COLO668 (cell line): ENCODE data around the gene ADAMTS2.

Experiments
- DNase-seq: peaks from one replicate; lab custom pipeline; 2025; ENCODE audit not compliant: unreplicated experiment; lab: John Stamatoyannopoulos, UW

Gene ADAMTS2

DNA sequence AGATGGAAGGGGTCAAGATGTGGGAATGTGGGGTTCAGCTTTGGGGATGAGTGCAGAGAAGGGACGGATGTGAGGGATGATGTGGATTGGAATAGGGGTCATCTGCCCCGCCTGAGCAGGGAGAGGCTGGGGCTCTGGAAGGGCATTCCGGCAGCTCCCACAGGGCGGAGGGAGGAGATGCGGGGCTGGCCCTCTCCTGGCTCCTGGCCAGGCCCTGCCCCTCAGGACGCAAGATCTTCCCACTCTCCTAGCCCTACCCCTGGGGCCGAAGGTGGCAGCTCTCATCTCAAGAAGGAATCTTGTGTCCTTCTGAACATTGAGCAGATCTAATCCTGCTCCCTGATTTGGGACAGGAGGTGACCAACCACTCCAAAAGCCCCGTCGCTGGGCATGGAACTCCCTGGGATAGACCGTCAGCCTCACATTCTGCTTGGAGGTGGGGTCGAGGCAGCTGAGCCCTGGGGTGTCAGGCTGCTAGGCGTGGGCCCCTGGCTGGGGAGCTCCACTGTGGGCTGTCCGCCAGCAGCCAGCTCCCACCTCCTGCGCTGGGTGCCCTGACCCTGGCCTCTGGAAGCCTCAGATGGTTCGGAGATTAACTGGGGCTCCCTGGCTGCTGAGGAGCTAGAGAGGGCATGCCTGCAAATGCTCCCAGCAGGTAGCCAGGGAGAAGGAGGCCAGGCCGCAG is 159.9 kb downstream of the ADAMTS2 start:
- no peak for DNase-seq

DNA sequence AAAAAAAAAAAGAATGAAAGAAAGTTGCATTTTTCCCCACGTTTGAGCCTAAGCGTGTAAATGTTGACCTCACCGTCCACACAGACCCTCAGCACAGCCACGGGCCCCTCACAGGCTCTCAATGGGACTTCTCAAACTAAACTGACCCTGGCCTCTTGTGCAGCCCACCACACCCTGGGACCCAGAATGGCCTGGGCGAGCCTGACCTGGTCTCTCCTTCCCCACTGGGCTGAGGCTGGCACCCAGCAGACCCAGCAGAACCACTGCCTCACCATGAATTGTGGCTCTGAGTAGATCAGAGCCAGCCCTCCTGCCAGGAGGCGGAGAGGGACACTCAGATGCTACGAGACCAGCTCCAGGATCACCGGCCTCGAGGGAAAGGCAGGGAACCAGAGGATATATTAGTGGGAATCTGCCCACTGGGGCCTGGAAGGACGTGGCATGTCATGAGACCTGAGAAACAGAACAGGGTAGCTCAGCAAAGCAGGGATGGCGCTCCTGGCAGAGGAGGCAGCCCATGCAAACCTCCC is 160.7 kb downstream of the ADAMTS2 start:
- no peak for DNase-seq

DNA sequence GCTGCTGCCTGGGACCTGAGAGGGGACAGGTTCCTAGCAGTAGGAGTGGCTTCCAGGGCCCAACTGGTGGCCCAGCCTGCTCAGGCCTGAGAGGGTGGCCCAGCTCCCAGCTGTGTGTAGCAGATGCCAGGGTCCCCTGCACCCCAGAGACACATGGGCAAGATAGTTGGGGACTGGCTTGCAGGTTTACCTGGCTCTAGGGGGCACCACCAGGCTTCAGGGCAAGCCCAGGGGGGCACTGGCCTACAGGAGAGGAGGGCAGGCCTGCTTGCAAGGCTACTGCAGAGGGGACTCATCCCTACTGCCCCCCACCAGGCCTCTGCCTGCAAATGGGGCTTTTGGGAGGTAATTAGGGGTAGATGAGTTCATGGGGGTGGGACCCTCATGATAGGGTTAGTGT is 161.8 kb downstream of the ADAMTS2 start:
- no peak for DNase-seq

DNA sequence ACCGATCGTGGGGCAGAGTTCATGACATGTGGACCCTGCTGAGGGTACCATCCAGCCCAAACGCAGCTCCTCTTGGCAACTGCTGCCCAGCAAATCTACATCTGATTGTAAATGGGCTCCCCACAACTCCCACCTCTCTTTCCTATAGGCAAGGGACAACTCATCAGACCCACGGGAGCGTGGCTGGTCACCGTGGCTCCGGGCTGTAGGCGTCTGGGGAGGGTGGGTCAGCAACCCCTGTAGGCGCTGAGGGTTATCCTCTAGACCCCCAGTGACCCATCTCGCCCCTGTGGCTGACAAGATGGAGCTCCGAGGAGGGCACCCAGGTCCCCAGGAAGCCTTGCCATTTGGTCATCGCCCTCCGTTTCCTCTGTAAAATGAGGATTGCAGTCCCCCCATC is 162.7 kb downstream of the ADAMTS2 start:
- DNase-seq, result no peak

DNA sequence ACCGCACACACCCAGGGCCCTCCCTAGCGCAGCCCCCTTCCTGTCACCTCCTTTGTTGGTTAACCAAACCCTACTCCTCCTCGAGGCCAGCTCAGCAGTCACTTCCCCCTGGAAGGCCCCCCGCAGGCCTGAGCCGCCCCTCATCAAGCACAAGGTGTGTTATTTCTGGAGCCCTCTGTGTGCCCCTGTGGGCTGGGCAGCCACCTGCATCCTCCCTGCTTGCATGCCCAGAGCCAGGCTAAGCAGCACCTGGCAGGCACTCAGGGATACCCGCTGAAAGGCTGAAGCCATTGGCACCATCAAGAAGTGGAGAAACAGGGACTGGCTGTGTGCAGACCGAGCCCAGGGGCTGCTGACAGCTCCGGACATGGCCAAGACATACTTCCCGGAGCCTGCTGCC is 163.3 kb downstream of the ADAMTS2 start:
- DNase-seq, result no peak

DNA sequence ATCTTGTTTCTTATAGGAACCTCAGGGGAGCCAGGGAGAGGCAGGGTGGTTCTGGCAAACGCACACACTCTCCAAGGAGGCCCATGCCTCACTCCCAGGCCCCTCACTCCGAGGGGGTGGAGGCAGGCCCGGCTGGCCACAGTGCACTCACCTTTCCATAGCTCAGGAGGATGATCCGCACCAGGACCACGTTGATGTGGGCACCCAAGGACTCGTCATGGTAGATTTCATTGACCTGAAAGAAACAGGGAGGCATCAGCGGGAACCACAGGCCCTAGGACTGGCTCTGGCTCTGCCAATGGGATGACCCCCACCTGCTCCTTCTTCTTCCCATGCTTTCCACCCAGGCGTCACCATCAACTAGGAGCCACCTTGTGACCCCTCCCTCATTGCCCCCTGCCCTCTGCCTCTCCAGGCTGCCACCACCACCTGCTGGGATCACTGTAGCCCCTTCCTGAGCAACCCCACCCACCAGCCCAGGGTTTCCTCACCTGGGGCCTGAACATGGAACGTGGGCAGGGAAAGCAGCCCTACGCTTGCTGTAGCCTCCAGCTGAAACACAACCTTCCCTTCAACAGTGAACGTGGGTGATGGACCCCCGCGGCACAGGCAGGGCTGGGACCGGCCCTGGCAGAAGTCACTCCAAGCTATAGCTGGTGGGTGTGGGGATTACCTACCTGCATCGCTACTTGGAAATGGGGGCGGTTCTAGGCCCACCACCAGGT is 164.2 kb downstream of the ADAMTS2 start:
- DNase-seq, result no peak

DNA sequence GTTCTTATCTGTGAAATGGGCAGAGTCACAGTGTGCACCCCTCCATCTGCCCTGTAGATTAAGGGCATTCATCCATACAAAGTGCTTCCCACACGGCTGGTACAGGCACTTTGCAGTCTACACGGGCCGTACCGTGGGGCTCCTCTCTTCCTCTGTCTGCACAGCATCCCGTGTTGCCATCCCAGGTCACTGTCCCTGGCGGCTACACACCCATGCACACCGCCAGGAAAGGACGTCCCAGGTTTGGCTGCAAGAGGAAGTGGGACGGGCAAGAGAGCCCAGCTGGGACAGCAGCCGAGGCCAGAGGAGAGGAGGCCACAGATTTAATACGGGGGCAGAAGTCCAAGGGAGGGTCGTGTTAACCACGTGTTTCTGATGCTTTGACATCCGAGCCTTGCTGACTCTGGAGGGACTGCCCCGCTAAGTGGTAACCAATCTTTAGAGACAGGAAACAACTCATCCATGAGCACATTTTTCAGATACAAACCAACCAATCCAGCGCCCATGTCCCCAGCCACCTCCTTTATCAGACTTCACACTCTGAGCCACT is 165.1 kb downstream of the ADAMTS2 start:
- no peak for DNase-seq

DNA sequence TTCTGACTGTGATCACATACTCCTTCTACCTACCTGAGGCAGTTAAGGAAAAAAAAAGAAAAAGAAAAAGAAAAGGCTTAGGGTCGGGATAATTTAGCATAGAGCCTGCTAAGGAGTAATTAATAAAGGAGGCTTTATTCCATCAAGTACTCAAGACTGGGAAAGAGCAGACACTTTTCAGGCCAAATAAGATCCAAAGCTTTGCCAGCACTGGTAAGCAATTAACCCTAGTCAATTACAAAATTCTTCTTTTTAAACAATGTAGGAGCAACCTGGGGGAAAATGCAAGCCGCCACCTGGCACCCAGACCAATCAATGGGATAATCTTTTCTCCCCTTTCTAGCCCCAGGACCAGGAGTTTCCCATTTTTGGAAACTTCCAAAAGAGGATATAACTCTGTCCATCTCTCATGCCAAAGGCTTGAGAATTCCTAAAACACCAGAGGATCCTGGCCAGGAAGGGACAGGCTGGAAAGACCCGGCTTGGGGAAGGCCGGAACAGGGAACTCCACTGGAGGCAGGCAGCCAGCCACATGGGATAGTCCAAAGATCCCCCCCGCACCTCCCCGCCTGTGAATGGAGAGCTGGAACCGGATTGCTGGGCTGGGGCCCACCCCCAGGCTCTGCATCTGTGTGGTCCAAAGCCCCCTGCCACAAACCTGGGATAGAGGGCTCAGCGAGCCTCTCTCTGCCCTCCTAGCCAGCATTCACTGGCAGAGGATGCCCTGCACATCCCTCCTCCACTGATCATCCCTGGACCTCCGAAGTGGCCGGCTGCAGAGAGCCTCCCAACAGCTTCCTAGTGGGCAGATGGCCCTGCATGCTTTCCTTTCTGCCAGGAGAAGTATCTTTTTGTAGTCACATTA is 167.3 kb downstream of the ADAMTS2 start:
- DNase-seq, result no peak

DNA sequence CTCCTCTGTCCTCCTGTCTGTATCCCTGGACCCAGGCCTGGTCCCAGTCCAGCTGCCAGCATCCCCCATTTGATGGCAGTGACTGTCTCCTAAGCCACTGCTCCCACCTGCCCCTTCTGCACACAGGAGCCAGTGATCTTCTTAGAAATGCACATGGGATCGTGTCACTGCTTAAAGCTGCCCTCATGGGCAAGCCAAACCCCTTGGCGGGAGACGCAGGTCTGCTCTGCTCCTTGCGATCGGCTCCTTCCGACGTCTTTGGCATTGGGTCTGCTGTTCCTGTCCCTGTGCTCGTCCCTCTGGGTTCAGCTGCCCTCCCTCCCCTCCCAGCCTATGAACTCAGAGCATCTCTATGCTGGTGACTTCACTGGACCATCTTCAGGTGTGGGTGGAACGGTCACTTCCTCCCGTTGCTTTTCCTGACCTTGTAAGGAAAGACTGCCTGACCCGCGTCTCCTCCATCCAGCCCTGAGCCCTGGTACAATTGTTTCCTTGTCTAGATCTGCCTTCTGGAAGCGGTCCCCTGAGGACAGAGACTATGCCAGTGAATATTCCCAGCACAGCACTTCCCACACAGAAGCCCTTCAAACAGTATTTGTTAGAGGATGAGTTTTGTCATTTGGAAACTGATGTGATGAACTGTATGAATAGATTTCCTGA is 168.6 kb downstream of the ADAMTS2 start:
- no peak for DNase-seq

DNA sequence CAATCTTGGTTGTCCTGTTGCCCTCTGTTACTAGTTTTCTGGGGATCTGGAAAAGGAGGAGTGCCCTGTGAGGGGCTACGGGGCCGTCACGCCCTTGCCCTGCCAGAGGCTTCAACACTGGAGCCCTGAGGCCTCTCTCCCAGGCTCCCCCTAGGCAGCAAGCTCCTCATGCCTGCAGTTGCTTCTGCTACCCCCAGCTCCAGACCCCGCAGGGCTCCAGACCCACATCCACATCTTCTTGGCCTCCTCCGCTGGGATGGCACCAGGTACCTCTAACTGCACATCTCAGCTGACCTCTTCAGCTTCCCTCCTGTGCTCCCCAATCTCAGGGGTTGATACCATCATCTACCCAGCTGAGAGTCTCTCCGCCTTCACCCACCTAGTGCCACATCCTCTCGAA is 169.1 kb downstream of the ADAMTS2 start:
- no peak for DNase-seq

DNA sequence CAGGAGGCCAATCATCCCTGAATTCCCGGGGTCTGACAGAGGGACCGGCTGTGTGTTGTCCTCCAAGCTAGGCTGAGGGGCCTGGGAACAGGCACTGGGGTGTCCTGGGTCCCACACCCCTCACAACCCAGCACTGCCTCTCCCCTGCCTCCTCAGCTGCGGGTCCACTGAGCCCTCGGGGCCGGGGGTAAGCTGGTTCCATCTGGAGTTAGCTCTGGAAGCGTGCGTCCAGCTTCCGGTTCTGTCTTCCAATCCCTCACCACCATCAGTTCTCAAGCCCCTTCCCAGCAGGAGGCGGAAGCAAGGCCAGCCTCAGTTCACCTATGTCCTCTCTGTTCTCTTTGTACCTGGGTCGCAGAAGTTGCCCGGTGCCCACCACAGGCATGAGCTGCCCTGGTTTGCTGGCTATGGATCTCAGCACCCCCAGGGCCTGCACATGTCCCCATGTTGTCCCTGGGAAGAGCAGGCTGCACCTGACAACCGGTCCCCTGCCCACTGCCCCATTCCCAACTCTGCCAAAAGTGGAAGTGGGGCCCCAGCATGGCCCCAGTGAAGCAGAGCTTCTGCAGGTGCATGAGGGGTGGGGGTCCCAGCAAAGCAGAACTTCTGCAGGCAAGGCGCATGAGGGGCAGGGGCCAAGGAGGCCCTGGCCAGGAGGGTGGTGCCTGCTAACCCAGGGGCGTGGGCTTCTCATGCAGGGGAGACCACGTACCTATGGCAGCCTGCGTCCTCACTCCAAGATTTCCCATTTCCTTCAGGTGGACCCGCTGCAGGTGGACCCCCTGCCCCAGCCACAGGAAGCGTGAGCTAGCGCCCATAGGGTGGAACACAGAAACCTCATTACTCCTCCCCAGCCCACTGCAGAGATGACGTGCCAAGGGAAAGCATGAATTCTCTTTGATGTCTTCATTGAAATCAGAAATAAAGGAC is 173.2 kb downstream of the ADAMTS2 start:
- DNase-seq, result no peak

DNA sequence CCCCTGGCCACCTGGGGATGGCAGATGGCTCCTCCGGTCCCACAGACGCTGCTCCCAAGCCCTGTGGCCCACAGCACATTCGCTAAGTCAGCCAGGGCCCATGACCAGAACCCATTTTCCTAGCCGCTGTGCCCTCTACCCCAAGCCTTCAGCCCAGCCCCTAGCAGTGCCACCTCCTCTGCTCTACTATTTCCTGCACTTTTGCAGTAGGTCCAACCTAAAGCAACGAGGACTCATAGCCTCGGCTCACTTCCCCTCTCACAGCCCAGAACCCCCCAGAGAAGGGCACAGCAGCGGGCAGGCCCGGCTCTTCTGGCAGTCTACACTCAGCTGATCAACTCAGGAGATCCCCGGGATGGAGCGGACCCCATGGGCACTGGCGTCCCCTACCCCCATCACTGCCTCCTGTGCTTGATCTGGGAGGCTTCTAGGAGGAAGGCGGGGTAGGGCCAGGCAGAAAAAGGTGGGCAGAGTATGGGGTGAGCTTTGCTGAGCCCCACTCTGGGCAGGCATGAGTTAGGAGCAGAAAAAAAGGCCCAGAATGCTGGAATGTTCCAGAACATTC is 173.9 kb downstream of the ADAMTS2 start:
- no peak for DNase-seq

DNA sequence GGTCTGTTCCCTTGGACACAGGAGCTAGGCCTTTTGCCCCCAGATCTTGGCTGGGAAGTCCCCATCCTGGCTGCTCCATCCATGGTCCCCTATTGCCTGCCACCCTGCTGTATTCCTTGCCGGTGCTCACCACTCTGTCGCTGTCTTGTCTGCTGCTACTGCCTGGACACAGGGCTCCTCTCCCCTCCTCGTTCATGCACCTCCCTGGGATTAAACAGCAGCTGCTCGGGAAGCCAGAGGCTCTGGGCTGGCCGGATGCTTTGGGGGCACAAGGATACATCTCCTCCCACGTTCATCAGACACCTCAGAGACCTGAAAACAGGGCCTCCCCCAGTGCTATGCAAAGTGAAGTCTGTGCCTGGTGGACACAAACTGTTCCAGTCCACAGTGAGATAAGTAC is 174.7 kb downstream of the ADAMTS2 start:
- no peak for DNase-seq

DNA sequence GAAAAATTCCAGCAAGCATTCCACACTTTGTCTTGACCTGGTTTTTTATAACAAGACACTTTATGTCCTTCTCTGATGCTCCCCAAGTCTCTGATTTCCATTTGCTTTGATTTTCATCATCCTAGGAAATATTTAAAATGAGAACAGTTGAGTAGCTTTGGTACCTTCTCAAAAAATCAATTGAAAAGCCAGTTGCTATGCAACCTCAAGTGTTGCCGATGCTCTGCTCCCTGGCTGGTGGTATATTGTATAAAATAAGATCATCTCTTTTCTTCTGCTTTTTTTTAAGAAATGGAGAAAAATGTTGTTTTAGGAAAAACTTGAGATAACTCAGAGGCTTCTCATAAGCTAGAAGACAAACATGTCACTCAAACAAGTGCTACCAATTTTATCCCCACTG is 175.4 kb downstream of the ADAMTS2 start:
- no peak for DNase-seq

DNA sequence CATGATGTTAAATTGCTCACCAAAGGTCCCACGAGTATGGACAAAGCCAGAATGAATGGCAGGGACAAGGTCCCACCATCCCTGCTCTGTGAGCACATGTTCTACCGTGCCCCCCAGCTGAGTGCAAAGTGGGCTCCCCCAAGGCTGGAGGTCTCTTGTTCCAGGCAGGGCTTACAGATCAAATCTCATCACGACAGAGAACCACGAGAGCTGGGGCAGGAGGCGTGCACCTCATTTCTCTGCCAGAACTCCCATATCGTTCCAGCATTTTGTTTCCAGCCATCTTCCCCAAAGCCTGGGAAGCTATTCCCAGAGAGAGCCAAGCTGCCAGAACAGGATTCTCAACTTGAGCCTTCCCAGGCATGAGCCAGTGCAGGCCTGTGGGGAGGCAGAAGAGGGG is 176.6 kb downstream of the ADAMTS2 start:
- no peak for DNase-seq

DNA sequence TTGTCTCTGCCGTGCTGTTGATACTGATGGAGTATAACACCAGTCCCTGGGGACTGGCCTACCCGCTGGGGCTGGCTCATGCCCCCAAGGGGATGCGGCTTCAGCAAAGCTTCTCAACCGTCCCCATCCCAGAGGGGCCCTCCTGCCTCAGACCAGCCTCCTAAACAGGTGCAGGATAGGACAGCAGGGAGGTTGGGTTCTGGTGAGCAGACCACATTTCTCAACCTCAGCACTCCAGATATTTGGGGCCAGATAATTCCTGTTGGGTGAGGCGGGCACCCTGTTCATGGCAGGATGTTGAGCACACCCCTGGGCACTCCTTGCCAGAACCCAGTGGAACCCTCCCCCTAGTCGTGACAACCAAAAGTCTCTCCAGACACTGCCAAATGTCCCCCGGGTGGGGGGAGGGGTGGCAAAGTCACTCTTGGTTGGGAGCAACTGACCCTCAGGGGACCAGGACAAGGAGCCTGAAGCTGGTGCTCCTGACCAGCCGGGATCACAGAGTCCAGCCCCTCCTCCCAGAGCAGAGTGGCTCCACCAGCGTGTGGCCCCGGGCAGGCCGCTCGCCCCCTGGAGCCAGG is 177.3 kb downstream of the ADAMTS2 start:
- no peak for DNase-seq

DNA sequence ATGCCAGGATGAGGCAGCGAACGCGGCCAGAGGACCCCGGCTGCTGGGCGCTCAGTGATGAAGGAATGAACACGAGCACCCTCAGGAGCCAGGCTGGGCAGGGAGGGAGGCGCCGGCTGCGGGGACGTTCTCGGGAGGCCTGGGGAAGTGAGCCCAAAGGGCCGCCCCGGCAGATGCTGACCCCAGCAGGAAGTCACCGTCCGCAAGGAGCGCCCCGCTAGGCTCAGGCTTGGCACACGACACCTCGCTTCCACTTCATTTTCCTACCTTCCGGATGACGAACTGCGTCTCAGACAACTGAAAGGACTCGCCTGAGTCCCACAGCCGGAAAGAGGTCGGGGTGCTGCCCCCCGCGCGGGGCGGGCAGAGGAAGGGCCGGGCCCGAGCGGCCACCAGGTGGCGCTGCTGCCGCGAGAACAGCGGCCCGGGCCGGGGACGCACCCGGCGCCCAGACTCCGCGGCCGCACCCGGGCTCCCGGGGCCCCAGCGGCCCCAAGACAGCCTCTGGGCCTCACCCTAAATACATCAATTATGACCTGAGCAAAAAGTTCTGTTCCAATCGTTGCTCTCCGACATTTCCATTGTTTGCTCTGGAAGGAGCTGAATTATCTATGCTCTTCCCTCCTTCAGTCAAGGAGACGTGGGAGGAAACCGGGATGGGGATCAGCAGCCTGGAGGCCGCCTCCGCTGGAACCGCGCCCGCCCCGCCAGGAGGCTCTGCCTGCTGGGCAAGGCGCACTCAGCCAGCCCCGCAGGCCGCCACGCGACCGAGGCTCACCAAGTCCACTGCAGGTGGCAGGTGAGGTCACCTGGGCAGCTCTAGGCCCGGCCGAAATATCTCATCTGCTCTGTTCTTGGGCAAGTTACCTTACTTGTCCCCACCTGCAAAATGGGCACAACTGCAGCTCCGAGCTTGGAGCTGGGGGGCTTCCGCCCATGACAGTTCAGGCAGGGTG is 178.1 kb downstream of the ADAMTS2 start:
- peak; percentile 26 for DNase-seq
